Iris pigment epithelial cell (primary cell): ENCODE results near the gene RAMP1.
"Not testable (repeated sequence)": the region's sequence is repeated elsewhere in the genome, so short reads cannot be mapped to it uniquely, and the experiment has no call there.

ENCODE experiments used
- DNase-seq: peaks from one replicate; pipeline ENCODE4 v3.0.0-alpha.2; 2011; ENCODE audit warnings: low read depth

RAMP1 gene

DNA sequence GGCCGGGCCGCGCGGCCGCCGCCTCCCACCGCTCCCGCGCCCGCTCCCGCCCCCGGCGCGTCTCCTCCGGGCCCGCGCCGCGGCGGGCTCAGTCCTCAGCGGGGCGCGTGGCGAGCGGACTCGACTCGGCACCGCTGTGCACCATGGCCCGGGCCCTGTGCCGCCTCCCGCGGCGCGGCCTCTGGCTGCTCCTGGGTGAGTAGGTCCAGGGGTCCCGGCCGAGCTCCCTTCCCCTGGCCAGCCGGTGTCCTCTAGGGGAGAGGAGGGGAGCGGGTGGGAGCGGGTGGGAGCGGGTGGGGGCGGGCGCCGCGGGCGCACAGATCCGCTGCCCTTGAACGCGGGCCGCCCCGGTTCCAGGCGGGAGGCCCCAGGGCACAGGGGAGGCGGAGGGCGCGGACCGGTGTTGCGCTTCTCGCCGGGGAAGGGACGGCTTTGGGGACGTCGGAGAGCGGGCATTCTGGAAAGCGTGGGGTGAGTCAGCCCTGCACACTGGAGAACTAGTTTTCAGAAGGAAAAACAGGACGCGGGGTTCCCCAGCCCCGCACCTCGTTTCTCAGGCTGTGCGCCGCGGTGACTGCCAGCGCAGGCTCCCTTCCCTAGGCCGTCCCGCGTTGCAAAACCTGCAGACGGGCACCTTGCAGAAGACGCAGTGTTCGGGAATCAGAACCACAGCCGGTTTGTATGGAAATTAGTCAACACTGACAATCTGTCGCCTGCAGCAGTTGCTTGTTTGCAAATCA is at the start of gene RAMP1:
TSS of gene RAMP1 (plus strand) at position 91 of the 740 bp plus-strand sequence. CDS start at position 144, 53 bp downstream.
- DNase-seq, result peak; percentile 17

DNA sequence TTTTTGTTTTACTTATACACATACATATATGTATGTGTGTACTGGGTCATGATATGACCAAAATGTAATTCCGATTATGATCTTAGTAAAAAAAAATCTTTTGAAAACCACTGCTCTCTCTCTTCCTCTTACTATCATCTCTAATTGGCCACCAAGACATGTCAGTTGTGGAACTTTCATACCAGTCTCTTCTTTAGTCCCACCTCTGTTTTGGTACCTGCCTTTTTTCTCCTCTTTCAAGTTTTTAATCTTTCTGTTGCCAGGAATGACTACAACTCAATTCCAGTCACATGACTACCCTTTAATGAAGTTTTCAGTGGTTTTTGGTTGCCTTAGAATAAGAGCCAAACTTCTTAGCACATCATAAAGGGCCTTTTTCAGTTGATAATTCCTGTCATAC is 43.8 kb upstream of the RAMP1 start:
- no peak for DNase-seq

DNA sequence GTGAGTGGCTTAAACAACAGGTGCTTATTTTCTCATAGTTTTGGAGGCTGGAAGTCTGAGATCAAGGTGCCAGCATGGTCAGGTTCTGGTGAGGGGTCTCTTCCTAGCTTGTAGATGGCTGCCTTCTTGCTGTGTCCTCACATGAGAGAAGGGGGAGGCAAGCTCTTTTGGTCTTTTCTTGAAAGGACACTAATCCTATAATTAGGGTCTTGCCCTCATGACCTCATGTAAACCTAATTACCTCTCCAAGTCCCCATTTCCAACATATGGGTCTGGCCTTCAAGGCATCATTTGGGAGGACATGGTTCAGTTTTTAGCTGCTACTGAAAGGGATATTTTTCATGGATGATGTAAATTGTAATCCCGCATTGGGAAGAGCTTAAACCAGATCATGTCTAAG is 42.9 kb upstream of the RAMP1 start:
- DNase-seq, result no peak

DNA sequence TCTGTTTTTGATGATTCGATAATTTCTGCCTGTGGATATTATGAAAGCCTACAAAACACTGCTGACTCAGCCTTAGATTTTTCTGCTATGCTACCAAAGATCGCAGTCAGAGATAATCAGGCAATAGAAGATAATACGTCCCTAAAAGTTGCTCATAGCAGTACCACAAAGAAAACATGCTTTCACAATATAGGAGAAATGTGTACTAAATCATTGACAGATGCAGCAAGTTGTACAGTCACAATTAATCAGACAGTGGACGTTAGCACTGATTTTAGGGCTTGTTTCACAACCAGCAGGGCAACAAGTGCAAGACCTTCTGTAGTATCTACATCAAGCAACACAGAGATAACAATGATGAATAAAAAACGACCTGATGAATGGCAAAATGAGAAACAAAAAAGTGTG is 41.4 kb upstream of the RAMP1 start:
- DNase-seq, result peak; percentile 78

DNA sequence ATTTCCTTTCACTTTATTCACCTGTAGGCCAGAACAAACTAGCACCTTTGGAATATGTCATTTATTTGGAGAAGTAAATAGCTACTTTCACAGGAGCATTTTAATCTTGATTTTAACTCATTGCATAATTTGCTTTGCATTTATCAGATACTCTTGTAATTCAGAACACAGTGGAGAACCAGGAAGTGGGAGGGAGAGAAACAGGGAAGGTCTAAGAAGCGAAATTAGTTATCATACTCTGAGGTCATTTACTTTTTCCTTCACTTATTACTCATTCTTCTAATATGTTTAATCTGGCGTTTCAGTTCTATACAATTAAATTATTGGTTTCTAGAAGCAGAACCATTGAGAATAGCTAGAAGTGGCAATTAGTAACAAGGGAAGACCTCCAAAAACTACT is 40.2 kb upstream of the RAMP1 start:
- DNase-seq, result peak; percentile 17

DNA sequence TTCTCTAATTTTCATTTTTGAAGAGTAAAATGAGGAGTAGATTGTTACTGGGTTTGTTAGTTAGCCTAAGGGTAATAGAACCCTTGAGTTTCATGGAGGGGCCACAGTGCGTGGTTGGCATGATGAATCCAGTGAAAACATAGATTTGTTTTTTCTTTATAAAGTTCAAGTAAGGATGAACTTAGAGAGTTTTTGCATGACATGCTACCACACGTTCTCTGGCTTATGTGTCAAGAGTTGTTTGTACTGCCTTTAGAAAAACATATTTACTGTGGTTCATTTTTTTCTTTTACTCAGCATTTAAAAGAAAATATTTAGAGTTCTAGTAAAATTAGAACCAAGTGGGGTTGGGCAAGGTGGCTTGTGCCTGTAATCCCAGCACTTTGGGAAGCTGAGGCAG is 39.0 kb upstream of the RAMP1 start:
- DNase-seq, result no peak

DNA sequence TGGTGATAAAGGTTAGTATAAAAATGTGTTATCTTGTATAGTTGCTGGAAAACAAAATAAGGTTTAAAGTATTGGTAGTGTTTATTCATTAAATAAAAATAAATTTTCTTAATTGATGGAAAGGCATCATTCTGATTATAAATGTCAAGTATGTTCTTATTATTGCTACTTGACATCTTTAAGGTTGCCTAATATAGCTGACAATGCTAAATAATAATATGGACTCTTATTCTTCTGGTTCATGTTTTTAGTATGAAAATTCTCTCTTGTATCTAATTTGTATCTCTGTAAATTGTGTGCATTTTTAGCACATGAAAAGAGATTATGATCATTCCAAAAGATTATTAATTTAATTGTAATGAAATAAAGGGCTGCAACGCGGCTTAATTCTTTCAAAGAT is 35.9 kb upstream of the RAMP1 start:
- DNase-seq, result no peak

DNA sequence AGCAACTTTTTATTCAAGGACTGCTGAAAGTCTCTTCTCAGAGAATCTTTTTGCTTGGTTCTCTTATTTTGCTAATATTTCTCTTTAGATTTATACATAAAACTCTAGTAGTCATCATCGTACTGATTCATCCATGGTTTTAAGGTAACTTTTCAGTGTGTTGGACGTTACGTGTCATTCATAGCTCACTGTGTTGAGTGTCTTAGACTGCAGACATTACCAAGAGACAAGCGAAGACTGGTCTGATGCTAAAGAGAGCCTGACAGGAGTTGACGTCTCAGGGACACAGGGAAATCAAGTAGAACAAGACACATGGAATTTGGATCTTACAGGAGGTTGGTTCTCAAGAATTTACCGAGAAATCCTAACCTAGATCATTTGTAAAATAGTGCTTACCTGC is 35.3 kb upstream of the RAMP1 start:
- DNase-seq, result no peak

DNA sequence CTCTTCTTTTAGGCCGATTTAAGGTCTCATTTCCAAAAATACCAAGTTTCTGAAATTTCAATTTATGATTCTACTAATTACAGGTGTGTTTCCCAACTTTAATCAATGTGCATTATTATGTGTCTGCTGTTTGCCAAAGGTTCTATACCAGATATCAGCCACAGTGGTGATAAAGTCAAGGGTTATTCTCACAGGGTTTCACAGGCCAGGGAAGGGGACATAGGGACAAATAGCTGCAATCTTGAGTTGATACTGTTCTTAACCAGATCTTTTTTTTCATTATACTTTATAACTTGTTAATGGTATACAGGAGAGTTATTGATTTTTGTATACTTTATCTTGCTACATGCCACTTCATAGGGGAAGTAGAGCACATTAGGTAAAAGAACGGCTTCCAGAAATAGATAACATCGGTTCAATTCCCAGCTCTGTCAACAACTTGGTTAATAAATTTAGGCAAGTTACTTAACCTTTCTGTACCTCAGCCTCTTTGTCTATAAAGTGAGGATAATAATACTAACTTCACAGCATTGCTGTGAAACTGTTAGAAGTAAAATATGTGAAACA is 31.9 kb upstream of the RAMP1 start:
- DNase-seq, result no peak

DNA sequence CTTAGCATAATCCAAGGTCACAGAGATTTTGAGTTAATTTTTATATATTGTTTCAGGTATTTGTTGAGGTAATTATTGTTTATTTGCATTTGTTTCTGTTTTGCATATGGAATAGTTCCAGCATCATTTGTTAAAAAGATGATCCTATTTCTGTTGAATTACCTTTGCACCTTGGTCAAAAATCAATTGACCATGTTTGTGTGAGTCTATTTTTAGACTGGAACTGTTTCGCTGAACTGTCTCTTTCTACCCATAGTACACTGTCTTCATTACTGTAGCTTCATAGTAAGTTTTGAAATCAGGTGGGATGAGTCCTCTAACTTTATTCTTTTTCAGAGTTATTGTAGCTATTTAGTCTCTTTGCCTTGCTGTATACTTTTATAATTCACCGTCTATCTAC is 28.9 kb upstream of the RAMP1 start:
- DNase-seq, result no peak

DNA sequence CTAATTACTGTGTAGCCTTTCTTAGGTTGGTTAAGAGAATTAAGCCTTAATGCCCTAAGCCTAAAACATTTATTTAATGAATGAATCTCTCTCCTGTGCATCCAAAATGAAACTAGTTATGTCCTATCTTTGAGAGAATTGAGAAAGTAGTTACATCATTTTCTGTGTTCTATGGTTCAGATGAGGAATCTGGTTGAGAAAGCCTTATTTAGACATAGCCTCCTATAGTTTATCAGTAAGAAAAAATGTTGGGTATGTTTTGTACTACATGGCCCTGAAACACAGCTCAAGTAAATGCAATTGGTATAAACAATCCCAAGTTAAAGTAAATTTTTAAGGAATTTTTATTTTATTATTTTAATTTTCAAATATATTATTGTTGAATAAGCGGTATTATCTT is 25.9 kb upstream of the RAMP1 start:
- DNase-seq, result peak; percentile 59

DNA sequence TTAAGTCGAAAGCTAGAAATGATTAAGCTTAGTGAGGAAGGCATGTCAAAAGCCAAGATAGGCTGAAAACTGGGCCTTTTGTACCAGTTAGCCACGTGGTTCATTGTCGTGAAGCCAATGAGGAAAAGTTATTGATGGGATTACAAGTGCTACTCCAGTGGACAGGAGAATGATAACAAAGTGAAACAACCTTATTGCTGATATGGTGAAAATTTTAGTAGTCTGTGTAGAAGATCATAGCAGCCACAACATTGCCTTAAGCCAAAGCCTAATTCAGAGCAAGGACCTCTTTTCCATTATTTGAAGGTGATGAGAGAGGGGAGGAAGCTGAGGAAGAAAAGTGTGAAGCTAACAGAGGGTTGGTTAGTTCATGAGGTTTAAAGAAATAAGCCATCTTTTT is 24.1 kb upstream of the RAMP1 start:
- no peak for DNase-seq

DNA sequence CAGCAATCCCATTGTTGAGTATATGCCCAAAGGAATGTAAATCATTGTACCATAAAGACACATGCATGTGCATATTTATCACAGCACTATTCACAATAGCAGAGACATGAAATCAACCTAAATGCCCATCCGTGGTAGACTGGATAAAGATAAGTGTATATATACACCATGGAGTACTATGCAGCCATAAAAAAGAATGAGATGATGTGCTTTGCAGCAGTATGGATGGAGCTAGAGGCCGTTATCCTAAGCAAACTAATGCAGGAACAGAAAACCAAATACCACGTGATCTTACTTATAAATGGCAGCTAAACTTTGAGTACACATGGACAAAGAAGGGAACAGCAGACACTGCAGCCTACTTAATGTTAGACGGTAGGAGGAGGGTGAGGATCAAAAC is 18.4 kb upstream of the RAMP1 start:
- DNase-seq, result no peak

DNA sequence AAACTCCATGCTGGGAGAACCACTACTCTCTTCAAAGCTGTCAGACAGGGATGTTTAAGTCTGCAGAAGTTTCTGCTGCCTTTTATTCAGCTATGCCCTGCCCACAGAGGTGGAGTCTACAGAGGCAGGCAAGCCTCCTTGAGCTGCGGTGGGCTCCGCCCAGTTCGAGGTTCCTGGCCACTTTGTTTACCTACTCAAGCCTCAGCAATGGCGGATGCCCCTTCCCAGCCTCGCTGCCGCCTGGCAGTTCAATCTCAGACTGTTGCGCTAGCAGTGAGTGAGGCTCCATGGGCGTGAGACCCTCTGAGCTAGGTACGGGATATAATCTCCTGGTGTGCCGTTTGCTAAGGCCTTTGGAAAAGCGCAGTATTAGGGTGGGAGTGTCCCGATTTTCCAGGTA is 10.5 kb upstream of the RAMP1 start:
- not testable (repeated sequence) for DNase-seq

DNA sequence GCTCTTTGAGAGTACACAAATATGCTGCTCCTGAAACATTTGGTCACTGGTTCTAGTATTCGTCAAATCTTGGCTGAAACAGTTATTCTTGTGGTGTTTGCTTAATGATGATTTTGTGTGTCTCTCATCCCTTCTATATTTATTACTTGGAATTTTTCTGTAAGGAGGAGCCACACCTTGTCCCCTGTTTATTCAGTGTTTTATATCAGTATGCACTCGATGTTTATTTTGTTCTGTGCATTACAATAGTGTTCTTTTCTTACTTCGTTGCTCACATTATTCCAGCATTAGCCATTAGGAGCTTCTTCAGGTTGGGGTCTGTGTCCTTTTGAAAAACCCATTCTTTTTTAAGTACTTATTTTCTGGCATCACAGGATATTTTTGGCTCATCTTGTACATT is 5.1 kb upstream of the RAMP1 start:
- no peak for DNase-seq

DNA sequence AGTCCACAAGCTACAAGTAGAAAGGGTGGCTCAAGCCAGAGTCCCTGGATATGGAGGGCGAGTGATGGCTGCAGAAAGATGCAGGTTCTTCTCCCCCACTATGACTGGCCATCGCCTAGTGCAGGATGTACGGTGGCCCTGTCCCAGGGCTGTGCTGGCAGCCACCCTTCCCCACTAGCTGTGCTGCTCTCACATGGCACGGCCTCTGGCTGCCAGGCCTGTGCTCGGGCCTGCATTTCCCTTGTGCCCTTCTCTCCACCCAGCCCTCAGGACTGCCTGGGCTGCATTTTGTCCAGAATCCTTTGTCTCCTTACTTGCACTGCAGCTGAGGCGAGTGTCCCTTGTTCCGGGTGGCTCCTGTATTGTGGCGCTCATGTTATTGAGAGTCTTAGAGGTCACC is 1.6 kb upstream of the RAMP1 start:
- DNase-seq, result no peak

DNA sequence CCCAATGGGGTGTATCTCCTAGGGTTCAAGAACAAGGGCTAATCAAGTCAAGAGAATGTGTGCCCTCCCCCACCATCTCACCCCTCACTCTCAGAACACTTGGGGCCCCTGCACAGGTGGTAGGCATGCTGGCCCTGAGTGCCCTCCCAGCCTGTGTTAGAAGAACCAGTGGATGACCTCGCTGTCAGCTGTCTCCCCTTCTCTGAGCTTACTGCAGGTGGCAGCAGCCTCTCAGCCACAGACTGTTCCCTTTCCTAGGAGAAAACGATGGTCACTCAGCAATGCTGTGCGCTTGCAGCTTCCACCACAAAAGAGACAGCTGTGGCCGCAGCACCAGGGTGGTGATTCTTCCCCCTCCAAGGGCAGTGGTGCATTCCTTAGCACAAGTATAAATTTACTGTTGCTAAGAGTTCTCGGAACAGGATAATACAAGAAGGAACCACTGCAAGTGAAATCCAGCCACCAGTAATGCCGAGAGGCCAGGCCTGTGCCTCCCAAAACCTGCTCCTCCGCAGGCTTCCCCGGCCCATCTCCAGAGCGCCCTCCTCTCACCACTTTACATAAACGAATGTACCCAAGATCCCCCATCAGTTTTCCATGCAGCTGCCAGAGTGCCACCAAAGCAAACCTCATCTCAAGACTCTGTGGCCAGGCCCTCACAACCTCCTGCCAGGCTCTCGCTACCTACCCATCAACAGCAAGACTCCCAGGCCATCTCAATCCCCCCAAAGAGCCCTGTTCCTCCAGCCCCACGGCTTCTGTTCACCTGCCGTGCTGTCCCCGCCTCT is 935 bp upstream of the RAMP1 start:
- DNase-seq, result peak; percentile 83

DNA sequence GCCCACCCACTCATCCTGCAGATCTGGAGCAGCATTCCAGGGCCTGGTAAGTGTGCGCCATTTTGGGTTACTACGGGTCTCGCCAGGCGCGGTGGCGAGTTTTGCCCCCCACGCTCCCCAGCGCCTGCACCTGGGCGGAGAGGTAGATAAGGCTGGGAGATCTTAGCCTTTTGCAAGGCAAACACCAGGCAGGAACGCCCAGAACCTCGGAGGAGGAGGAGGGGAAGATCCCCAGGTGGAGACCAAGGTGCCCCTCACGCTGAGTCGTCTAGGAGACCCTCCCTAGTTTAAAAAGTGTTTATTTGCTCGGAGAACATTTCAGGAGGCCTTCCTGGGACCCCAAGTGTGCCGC is 365 bp upstream of the RAMP1 start:
- no peak for DNase-seq

DNA sequence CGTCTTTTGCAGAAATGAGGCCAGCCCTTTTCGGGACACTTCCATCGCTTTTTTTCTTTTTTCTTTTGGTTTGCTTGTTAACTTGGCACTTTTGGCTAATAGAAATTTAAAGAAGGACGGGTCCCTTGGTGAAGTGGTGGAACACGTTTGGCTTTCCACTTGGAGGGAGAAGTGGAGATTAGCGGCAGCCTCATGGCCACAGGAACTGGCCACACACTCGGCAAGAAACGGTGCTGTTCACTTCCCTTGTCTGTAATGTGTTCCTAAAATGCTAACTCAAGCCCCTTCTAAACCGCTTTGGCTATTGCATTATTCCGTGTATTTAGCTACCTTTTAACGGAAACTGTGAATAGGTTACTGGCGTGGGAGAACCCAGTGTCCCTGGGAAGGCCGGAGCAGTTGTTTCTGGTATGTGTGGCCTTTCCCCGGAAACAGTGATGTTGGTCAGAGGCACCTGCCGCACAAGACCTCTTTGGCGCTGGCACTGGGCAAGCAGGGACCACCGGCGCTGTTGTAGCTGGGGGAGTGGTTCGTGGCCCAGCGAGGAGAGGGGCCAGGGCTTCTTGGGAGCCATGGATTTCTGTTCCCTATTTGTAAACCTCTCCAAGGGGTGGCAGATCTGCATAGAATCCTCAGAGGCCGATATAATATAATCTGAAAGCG is 981 bp downstream of the RAMP1 start:
- no peak for DNase-seq

DNA sequence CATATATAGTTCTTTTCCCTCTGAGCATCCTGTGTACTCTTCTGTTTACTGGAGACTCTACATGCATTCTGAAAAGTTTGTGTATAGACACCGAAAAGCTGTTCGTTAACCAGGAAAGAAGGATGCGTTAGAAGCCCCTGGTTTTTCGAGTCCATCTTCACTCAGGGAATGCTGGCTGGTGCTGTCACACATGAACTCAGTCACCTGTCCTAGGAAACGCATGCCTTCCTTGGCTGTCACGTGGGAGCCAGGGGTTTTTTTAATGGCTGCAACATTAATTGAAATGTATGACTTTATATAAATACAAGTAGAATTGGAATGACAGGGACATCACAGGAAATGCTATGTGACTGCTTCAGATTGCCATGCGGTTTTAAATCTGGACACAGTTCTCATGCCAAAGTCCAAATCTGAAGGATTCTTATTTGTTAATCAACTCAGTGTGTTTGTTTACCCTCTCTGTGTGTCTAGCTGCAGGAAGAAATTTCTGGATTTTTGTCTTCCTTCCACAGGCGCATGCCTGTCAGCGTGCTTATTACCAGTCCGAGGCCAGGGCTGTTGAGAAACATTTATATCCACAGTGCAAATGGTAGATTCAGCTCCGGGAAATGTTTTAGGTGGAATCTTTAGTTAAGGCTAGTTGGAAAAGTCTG is 2.6 kb downstream of the RAMP1 start:
- DNase-seq, result no peak

DNA sequence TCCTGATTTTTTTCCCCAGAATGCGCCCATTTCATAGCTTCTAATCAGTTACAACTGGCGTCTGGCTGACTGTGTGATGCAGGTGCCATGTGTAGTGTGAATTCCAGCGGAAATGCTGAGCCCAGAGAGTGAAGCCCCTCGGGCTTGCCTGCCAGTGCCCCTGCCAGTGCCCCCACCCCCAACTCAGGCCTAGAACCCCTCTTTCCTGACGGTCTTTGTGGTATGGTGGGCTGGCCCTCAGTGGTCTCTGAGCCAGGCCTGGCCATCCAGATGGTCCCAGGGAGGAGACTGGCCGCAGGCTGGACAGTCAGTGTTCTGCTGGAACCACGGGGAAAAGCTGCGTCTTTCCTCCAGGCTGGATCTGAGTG is 3.1 kb downstream of the RAMP1 start:
- no peak for DNase-seq

DNA sequence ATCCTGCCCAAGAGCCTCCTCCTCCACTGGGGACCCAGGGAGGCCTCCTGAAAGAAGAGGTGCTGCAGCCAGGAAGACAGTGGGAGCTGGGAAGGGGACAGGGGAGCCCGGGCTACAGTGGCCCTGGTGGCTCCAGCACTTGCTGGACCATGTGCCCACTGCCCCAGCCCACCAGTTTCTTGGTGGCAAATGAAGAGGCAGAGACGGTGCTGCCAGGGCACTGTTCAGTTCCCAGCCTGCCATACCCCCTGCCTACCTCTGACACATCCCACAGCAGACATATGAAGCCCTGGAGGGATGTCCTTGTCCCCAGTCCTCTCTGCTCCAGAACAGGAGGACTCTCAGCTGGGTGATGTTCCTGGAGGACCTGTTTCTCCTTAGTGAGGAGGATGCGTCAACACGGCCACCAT is 3.7 kb downstream of the RAMP1 start:
- no peak for DNase-seq
